HG02610 (cell line): ENCODE results near the gene FAM174A.

ENCODE experiments used
- ATAC-seq: cut with Tn5 transposase; IDR thresholded peaks from one replicate; pipeline ENCODE4 v1.9.1; 2021; ENCODE audit warnings: mild to moderate bottlenecking, moderate library complexity; ENCODE audit not compliant: unreplicated experiment

FAM174A gene

DNA sequence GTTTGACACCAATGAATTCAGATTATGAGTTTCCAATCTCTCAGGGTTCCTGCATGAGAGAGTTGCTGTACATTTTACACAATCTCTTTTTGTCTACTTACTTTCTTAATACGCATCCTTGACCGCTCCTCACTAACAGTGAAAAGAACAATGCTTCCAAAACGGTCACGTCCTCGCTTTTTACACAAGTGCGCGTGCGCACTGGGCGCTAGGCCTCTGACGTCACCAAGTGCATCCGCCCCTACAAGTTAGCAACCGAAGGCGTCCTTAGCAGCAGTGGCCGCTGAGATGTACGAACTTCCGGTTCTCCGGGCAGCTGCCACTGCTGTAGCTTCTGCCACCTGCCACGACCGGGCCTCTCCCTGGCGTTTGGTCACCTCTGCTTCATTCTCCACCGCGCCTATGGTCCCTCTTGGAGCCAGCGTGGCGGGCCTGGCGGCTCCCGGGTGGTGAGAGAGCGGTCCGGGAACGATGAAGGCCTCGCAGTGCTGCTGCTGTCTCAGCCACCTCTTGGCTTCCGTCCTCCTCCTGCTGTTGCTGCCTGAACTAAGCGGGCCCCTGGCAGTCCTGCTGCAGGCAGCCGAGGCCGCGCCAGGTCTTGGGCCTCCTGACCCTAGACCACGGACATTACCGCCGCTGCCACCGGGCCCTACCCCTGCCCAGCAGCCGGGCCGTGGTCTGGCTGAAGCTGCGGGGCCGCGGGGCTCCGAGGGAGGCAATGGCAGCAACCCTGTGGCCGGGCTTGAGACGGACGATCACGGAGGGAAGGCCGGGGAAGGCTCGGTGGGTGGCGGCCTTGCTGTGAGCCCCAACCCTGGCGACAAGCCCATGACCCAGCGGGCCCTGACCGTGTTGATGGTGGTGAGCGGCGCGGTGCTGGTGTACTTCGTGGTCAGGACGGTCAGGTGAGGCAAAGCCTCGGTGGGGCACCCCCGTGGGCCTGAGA, at the start of gene FAM174A:
Gene FAM174A (plus strand): TSS at position 315 of the 946 bp plus-strand sequence. CDS start 157 bp downstream, at position 472.
- ATAC-seq = peak; percentile 98

DNA sequence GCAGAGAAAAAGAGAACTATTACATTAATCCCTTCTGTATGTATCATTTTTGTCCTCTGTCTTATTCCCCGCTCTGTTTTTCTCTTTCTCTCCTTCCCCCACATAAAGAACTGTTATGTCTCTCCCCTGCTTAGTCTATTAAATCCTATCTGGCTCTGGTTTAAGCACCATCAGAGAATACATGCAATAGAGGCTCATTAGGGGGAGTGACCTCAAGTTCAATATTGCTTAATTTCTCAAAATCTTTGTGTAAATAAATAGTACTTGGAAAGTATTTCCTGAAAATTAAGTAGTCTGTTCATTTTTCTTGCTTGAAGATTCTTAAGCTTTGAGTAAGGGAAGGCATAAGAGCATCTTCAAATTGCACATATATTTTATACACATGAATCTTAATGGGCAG, 41.2 kb upstream of the FAM174A start:
- ATAC-seq = no peak

DNA sequence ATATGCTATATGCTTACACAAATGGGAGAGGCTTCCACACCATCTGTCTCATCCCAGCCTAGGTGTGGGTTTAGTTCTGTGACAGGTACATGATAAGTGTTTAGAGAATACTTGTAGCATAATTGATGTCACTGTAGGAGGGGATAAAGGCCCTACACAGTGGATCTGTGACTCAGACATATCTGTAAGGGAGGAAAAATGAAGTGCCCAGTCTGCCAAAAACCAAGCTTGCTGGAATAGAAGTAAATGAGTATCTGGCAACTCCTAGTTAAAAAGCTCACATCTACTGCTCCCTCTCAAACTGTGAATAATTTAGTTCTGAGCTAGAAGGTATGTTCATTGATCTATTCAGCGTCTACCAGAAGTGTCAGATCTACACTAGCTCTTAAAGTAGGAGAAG, 38.9 kb upstream of the FAM174A start:
- no peak for ATAC-seq

DNA sequence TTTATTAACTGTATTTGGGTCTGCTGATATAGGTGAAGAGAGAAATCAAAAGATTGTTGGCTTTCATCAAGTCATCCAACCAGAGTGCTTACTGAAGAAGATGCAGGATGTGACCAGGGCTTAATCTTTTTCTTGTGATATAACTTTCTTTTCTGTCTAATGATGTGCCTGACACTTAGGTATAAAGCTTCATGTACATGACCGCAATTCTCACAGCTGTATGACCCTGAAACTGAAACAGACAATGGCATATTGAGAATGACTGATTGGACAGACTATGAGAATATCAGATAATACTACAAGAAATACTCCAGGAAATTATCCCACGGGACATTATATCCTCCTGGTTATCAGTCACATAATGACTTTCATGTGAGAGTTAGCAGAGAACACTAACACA, 32.5 kb upstream of the FAM174A start:
- no peak for ATAC-seq

DNA sequence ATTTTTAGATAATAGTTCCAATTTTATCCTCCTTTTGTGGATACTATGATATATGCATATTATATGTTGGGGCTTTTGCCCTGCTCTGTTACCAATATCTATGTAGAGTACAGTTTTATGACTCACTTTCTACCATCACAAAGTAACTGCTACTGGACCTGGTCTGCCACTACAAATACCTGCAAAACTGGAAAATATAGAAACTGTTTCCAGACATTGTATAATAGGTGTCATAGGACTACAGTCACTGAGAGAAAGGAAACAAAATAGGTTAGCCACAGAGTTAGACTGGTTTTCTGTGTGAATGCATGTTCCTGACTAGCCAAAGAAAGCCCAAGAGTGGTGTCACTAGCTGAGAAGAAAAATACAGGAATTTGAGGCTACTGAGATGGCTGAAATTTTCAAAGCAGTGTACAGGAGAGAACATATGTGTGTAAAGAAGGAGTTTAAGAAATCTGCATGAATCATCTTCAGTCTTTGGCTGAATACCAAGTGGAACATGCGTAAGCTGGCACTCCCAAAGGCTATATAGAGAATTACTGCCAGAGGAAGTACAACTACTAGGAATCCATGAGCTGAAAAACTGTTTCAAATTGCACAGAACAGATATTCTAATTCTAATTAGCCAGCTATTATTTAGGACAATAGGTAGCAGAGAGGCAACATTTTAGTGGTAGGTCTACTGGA, 29.0 kb upstream of the FAM174A start:
- ATAC-seq = no peak

DNA sequence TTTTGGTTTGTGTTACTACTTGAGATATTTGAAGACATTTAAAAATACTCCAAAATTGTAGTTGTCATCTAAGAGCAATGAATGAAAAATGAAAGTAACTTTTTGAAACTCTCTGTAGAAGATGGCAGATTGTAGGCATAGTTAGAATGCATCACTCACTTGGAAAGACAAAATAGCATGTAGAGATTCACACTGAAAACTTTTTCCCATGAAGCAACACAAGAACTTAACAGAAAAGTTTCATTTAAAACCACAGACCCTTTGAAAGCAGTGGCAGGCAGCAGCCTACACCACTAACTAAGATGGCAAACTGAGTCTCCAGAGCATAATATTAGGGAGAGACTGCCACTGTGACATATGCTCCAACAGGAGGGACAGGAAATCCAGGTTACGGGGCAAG, 18.9 kb upstream of the FAM174A start:
- no peak for ATAC-seq

DNA sequence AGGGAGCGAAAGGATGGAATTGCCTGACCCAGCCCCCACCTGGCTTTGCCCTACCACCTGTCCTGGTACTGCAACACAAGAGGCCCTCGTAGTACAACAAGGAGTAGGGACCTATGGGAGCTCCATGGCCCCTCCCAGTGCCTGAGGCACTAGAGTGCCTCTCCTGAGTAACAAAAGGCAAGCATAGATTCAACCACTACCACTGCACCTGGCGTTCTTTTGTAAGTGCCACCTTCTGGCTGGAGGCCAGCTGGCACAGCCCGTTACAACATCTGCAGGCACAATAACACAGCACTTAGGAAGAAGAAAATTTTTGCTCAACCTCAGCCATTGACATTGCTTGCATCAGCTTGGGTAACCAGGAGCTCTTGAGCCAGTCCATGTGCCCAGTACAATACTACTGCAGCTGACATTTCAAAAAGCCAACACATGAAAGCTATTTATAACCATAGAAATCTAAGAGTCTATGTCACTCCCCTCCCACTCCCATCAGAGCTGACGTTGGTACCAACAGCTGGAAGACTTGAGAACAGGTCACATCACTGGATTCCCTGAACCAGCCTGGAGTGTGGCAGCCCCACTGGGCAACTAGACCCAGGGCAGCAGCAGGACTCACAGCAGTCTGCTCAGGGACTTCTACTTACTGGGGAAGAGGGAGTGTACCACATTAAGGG, 17.7 kb upstream of the FAM174A start:
- ATAC-seq = no peak

DNA sequence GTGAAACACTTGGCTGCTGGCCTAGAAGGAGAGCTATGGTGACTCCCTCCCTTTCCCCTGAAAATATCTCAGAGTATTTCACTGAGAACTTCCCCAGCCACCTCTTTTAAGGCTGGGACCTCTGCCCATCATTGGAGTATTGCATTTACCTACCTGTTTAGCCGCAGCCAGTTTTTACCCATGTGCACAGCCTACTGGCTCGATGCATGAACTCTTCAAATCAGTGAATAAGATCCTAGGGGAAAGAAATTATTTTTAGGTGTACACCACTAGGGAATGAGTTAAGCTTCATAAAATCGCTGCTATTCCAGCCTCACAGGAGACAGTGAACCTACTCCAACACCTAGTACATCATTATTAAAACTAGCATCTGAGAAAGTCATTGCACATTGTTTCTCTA, 16.8 kb upstream of the FAM174A start:
- no peak for ATAC-seq

DNA sequence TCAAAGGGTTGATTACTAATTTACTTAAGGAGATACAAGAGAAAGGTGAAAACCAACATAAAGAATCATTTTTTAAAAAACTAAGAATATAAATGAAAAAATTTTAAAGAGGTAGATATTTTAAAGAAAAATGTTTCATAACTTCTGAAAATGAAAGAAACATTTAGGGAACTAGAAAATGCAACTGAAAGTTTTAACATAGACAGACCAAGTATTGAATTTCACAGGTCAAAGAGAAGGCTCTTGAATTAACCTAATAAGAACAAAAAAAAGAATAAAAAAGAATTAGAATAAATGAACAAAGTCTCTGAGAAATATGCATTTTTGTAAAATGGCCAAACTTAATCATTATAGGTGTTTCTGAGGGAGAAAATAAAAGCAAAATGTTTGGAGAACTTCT, 16.1 kb upstream of the FAM174A start:
- ATAC-seq = peak; percentile 37

DNA sequence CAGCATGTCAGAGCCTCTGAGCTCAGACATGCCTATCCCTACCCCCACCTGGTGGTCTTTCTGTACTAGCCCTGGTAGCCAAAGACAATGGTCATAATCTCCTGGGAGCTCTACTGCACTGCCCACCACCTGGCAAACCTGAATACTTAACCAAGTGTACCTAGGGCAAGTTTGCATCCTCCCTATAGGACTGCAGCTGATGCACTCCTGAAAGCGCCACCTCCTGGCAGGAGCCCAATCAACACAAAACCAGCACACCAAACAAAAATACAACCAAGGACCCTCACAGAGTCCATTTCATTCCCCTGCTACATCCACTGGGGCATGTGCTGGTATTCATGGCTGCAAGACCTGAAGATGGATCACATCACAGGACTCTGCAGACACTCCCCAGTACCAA, 14.8 kb upstream of the FAM174A start:
- no peak for ATAC-seq

DNA sequence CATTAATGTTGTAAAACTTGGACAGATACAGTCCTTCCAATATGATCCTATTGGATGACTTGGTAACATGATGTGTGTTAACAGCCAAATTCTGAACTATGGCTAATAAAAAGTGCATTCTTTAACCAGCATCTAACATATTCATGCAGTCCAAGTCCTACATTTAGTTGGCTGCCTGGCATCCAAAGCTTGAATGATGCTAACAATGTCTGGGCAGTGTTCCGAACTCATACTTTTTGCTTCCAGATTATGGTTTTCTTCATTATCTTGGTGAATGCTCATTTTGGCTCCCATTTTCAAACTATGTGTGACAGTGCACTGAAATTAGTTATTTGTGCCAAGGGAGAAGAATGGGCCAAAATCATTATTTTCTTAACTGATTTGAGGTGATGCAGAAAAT, 2.8 kb downstream of the FAM174A start:
- no peak for ATAC-seq

DNA sequence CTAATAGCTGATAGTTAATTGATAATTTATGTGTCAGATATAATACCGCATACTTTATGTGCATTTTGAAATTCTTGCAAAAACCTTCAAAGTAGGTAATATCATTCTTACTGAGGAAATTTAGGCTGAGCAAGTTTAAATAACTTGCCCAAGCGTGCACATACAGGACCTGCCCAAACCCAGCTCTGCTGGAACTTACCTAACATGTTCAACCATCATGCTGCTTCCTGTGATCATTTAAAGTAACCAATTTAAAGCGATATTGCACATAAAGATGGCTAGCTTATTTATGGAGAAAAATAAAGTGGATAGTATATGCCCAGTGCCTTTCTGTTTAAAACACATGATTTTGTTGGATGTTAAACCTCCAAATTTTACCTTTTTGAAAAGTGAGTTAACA, 4.3 kb downstream of the FAM174A start:
- no peak for ATAC-seq

DNA sequence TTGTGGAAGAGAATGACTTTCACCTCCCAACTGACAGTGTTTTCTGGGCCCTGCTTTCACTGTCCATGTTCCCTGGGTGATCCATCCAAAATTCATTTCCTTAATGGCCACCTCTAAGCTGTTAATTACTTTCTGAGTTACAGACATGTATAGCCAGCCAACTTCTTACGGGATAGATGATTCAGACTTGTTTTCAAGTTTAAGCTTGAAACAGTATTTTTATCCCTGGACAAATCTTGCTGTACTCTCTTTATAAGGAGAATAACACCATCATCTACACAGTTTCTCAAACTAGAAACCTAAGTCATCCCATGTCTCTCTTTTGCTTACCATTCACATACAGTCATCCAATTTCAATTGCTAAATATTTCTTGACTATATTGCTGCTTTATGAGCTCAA, 6.9 kb downstream of the FAM174A start:
- no peak for ATAC-seq

DNA sequence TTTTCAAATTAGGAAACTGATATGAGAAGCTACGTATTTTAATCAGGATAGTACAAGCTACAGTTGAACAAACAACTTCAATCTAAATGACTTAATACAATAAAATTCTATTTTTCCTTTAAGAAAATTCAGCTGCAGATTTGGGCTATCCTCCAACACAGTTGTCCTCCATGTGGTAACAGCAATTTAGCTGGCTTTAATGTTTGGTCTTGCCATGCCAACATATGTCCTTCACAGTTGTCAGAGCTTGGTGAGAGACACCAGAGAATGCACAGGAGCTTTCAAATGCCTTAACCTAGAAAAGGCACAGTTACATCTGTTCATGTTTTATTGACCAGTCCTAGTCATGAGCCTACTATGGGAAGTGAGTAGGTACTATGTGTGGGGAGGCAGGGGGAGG, 10.8 kb downstream of the FAM174A start:
- no peak for ATAC-seq

DNA sequence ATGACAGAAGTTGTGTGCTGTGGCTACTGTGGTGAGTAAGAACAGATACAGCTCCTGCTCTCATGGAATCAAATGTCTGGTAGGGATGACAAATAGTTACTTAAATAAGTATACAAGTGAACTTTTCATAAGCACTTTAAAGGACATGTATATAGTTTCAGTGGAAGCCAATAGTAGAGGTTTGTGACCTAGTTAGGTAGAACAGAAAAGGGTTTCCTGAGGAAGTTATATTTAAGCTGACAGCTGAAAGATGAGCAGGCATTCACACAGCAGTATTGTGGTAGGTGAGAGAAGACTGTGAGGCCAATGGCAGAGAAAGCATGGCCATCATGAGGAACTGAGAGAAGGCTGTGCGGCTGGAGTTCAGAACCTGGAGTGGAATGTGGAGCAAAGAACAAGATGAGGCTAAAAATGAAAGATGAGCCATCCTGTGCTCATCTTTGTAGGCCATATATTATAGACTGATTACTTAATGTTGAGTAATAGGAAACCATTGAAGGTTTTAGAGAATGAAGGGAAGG, 15.4 kb downstream of the FAM174A start:
- ATAC-seq = peak; percentile 93

DNA sequence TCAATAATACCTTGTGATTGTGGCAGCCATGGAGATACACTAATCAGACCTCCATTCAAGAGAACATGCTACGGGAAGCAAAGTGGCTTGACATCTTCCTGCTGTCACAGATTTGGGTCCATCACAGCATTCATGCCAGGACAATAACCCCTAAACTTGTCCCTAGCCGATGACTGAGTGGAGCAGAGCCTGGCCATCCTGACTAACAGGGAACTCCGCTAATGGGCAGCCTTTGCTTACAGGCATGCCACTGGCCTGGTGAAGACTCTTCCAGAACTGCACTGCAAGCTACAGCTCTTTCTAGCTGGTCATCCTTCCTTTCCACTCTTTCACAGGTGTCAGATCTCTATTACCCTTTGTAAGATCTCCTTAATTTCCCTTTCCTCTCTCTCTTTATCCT, 16.0 kb downstream of the FAM174A start:
- peak; percentile 2 for ATAC-seq

DNA sequence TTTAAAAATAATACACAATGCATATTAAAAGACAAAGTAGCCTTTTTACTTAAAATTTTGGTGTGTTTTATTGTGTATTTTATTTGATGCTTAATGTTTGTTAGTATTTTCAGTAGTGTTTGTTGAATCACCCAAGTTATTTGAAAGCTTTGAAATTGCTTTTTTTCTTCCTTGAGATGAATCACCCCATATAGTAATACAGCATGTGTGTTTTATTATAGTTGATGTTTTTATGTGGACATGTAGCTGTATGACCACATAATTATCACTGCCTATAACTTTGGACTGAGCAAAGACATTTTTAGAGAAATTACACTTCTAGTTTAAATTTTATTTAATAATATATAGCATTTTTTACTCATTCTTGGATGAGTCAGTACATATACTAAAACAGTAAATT, 18.0 kb downstream of the FAM174A start:
- ATAC-seq = no peak

DNA sequence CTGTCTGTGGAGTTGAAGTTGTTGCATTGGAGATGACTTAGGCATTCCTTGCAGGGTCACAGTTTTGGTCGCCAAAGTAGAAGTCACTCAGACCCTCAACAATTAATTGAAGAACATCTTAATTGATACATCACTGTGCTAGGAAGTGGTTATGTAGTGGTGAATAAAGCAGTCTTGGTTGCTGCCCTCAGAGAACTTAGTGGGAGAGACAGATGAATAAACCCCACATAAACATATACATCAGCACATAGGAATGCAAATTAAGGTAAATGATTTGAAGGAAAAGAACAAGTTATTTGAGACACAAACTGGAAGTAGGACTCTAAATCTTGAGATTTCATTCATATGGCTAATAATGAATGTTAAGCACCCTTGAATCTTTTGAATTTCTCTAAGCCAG, 25.7 kb downstream of the FAM174A start:
- ATAC-seq = no peak

DNA sequence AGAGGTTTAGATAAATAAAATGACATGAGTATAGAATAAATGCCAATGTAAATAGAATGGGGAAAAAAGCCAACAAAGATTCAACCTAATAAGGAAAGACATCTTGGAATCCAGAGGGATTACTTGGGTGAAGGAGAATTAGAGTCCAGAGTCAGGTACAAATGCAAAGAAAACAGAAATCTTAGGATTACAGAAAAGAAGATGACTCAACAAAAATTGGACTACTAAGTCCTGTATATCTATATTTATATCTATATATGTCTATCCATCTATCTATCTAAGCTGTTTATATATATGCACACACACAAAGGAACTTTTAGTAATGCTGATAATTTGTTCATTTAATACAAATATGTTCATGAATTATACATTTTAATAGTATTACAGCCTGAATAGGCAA, 27.6 kb downstream of the FAM174A start:
- no peak for ATAC-seq

DNA sequence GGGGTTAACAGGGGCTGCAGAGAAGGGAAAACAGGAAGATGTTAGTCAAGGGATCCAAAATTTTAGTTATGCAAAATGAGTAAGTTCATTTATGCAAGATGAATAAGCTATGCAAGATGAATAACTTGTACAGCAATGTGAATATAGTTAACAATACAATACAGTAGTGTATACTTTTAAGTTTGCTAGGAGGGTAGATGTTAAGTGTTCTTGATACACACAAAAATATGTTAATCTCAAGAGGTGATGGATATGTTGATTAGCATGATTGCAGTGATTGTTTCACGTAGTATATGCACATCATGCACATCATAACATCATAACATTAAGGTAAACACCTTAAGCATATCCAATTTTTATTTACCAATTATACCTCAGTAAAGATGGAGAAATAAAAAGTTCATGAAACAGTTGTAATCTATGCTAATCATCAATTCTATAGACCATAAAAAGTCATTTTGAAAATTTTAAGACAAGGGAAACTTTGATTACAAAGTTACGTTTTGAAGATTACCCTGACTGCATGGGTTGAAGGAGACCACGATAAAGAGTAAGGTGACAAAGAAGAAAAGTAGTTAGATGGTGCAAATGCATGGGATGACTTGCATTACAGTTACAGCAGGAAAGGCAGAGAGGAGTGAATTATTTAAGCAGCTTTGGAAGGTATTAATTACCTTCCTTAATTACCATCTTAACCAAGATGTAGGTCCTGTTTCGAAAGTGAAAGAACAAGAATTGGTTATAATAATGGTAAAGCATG, 31.4 kb downstream of the FAM174A start:
- peak; percentile 69 for ATAC-seq

DNA sequence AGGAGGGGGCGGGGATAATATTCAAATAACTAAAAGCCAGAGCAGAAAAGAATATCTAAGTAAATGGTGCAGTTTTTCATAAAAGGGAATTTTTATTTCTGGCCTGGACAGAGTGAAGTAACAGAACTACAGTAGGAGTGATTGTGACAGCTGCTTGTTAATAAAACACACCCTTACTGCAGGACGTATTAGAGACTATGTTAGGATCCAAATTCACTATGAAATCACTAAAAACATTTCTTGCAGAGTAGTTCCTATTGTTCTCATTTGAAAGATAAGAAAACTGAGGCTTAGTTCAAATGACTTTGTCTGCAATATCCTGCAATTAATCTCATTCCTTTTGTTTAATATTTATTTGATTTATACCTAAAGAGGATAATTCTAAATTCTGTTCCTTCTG, 39.5 kb downstream of the FAM174A start:
- ATAC-seq = no peak
